IPS-18c (cell line): Measurements from ENCODE around the gene RBMS1.

Source experiments
- H3K4me3 ChIP-seq: 2 replicates; pipeline ENCODE4 v1.7.0; 2013; ENCODE audit warnings: low read depth, mild to moderate bottlenecking, low read length, moderate library complexity; ENCODE audit not compliant: insufficient read depth
- H3K9me3 ChIP-seq: one replicate; pipeline ENCODE4 v1.6.1; 2013; ENCODE audit warnings: mild to moderate bottlenecking, low read length, moderate library complexity; ENCODE audit not compliant: control insufficient read depth, insufficient read depth

The RBMS1 gene

GRCh38 chr2:160478660-160479059 is 14.9 kb downstream of the RBMS1 start:
- no peak overlapping the region for H3K4me3 ChIP-seq
- H3K9me3 ChIP-seq: no peaks in the 10 kb centered on the region

- H3K9me3 ChIP-seq: no peaks in the 10 kb centered on the region
These were observed 16.6 kb downstream of the RBMS1 start for GRCh38 chr2:160477032-160477431.

GRCh38 chr2:160474891-160475787 is 18.5 kb downstream of the RBMS1 start:
- Histone ChIP-seq H3K9me3 (no peaks in the 10 kb centered on the region), H3K4me3 (no peak overlapping the region)

More at GRCh38 chr2:160477032-160477431, 16.6 kb downstream of the RBMS1 start:
- no peak overlapping the region for H3K4me3 ChIP-seq

DNA sequence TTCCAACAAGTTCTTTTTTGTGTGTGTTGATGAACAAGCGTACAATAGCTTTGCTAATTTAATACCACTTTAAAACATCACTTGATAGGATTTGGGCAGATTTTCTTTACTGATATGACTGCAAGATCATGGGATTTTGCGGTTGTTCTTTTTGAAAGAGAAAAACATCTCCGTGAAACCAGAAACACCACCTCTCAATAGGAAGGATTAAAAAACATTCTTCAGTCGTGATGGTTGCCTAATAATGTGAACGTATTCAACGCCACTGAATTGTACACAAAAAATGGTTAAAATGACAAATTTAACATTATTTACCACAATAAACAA is 19.3 kb downstream of the RBMS1 start:
- Histone ChIP-seq H3K4me3 (no peak overlapping the region), H3K9me3 (no peaks in the 10 kb centered on the region)

DNA sequence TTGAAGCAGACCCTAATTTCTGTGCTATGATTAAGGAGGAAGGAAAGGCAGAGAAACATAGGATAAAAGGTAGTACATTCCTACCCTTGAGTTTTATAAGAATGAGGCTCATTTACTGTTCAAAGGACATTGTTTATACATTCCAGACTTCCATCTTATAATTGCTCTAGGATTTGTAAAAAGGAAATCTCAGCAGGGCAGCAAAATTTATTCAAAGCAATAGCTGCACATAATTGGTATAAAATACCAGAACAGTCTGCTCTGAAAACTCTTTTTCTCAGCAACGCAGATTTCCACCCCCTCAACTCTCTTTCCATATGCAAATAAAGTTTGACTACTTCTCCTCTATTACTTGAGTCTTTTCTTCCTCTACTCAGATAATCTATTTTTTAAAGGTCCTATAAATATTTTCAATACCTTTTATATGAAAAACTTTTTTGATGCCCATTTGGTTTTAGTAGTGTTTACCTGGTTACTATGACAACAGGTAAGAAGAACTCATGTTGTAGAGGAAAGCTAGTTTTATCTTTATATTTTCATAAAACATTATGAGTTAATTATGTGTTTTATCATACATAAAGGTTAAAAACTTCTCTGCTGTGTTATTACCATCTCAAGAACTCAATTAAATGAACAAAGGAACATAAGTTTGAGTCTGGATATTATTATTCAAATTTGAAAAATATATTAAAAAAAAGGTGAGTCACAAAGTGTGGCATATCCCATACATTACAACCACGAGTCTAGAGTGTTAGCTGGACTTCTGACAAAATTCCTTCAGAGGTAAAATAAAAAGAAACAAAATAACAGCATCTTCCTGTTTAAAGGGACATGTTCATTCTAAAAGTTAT is 19.9 kb downstream of the RBMS1 start:
- H3K4me3 ChIP-seq: no peak overlapping the region
- no peaks in the 10 kb centered on the region for H3K9me3 ChIP-seq

DNA sequence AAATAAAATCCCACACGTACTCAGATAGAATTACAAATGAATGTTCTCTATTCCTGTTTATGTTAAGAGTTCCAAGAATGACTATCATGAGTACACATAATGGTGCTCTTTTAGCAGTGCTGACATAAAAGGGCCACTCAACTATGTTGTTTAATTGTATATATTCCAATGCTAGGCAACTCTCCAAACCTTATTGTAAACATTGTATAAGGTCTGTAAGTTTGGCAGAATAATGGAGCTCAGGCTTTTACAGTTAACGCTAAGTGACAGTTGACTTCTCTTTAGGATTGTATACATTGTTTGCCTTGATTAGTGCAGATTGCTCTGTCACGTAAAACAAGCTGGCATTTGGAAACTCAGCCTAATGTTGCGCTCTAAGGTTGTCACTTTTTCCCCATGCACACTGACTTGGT is 20.8 kb downstream of the RBMS1 start:
- no peak overlapping the region for H3K4me3 ChIP-seq
- no peaks in the 10 kb centered on the region for H3K9me3 ChIP-seq

GRCh38 chr2:160471950-160472349 is 21.7 kb downstream of the RBMS1 start:
- Histone ChIP-seq H3K4me3 (no peak overlapping the region), H3K9me3 (no peaks in the 10 kb centered on the region)

- Histone ChIP-seq H3K4me3 (no peak overlapping the region), H3K9me3 (no peaks in the 10 kb centered on the region)
These were observed 23.9 kb downstream of the RBMS1 start for GRCh38 chr2:160469621-160470204.

GRCh38 chr2:160469164-160469563 is 24.4 kb downstream of the RBMS1 start:
- H3K9me3 ChIP-seq: no peaks in the 10 kb centered on the region
- H3K4me3 ChIP-seq: no peak overlapping the region

DNA sequence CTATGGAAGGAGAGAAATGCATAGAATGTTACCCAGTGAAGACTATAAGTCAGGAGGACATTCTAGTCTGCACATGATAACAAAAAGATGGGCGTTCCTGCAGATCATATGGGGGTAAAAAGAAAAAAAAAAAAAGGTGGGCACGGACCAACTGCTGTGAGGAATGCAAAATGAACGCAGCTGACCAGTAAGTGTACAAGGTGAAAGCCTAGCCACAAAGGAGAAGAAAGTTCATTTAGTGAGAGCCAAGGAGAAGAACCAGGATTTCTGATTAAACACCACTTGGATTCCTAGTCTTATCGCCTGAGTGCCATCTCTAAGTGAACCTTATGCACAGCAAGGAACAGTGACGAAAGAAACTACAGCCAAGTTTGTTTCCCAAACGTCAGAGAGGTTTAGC is 26.5 kb downstream of the RBMS1 start:
- H3K4me3 ChIP-seq: no peak overlapping the region

DNA sequence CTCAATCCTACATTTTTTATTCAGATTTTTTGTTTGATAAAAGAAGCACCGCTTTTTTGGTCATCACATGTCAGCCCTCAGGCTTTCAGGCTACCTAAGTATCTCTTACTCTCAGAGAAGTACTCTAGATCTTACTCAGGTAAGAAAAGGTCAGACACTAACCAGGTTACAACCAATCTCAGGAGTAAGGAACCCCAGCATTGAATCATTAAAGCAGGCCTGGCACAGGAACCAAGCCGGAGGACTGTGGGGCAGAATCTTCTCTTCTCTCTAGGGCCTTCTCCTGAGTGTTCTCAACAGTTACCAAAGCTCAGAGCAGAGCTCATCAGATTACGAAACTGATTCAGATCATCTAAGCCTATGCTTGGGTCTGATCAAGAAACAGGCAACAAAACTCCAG is 28.2 kb downstream of the RBMS1 start:
- no peaks in the 10 kb centered on the region for H3K9me3 ChIP-seq
- no peak overlapping the region for H3K4me3 ChIP-seq

More for the DNA sequence above, 26.5 kb downstream of the RBMS1 start:
- H3K9me3 ChIP-seq: no peaks in the 10 kb centered on the region

- H3K4me3 ChIP-seq: no peak overlapping the region
- H3K9me3 ChIP-seq: no peaks in the 10 kb centered on the region
These were observed 28.6 kb downstream of the RBMS1 start for GRCh38 chr2:160465002-160465401.

DNA sequence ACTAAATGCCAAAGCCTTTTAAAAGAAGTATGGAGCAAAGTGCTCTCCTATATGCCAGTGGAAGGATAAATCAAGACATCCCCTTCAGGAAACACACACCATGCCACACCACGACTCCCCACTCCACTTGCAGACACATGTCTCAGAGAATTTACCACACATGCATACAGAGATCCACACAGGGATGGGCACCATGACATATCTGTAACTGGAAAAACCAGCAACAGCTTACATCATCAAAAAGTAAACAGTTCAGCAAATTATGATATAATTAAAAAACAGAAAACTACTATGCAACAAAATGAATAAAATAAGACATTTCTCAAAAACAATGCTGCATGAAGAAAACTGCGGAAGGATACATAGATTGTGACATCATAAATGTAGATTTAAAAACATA is 29.6 kb downstream of the RBMS1 start:
- Histone ChIP-seq H3K4me3 (no peak overlapping the region), H3K9me3 (no peaks in the 10 kb centered on the region)

DNA sequence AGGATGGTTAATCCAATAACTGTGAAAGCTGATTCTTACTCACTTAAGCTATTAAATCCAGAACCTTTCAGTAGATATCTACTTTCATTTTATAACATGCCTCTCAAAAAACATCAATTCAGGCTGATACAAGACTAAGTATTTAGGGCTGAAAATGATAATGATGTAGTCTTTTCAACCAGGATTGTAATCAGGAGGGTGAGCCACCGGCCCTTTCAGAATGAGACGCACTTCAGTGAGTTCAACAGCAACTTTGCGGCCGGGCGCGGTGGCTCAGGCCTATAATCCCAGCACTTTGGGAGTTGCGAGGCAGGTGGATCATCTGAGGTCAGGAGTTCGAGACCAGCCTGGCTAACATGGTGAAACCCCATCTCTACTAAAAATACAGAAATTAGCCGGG is 30.4 kb downstream of the RBMS1 start:
- no peaks in the 10 kb centered on the region for H3K9me3 ChIP-seq

DNA sequence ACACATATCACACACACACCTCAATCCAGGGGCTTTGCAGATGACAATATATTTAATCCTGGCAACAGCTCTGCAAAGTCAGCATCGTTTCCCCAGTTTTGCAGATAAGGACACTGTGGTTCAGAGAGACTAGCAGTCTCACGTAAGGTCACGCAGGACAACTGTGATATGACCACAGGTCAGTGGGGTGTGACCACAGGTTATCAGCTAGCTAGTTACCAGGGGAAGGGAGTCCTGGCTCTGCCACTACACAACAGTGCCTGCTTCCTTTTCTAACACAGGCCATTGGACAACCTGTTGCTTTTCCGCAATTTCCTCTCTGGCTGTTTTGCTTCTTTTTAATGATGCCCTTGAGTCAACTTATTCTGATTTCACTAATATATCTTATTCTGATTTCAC is 33.3 kb downstream of the RBMS1 start:
- Histone ChIP-seq H3K9me3 (no peaks in the 10 kb centered on the region), H3K4me3 (no peak overlapping the region)

More for the DNA sequence above, 30.4 kb downstream of the RBMS1 start:
- no peak overlapping the region for H3K4me3 ChIP-seq

DNA sequence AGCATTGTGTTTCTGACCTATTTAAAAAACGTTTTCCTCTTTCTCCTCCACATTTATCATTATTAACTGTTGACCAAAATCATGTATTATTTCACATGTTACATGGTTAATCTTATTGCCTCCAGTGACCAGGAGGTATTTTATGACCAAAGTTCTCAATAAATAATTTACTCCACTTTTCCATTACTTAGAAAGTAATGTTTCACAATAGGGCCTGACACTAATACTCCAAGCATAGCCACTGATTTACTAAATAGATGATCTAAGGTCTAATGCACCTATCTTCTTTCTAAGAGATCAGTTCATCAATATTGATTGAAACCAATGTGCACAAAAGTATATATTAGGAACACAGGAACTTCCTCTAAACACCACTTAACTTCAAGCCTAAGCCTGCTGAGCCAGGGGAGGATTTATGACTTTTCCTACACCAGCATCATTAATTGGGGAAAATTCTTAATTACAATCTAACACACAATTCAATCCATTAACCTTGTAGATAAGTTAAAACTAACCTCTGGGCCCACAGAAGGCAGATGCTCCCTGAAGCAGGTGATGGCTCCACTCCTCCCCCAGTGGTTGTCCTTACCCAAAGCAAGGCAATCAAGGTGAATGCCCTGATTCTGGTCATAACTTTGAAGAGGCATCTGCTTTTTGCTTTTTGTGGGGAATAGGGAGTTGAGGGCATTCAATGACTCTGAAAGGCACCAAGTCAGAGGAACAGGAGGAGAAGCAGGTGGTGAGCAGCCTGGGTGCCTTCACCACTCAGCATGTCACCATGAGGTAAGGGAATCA is 33.9 kb downstream of the RBMS1 start:
- Histone ChIP-seq H3K9me3 (no peaks in the 10 kb centered on the region), H3K4me3 (no peak overlapping the region)
